ENCODE data around the gene KLHL22.
"Not testable (repeated sequence)": the region's sequence is repeated elsewhere in the genome, so short reads cannot be mapped to it uniquely, and the experiment has no call there.

The KLHL22 gene

DNA sequence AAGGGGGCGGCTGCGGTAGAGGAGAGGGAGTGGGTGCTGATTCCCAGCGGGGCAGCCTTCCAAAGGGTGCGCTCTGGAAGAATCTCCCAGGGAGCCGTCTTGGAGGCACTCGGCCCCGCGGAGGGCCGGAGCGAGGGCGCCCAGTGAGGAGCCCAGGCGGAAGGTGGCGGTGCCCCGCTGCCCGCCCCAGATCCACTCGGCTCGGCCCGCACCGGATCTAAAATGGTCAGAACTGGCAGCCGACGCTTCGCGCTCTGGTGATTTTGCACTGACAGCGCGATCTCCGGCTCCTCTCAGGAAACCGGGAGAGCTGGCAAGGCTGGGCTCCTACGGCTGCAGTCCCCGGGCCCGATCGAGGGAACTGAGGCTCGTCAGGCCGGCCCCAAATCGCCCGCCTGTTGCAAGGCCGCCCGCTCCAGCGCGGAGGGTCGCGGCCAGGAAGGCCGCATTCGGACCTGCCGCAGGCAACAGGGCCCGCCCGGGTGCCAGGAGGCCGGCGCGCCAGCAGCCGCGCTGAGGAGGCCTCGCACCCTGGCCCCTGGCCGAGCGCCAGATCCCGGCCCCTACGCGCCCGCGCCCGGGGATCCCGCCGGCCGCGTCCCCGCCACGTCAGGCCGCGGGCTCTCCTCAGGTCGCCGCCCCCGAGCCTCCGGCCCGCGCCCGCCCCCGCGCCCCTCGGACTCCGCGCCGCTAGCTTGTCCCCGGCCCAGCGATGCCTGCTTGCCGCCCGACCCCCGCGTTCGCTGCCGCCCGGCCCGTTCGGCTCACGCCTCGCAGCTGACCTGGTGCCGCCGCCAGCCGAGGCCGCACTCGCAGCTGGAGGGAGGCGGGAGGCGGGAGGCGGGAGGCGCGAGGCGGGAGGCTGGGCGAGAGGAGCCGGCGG, at the start of gene KLHL22:
Gene KLHL22 (minus strand): TSS at position 818 of the 883 bp plus-strand sequence. CDS start 6,584 bp downstream, outside the sequence.
- peak in 1 of 2 donors; percentile 50 for DNase-seq

DNA sequence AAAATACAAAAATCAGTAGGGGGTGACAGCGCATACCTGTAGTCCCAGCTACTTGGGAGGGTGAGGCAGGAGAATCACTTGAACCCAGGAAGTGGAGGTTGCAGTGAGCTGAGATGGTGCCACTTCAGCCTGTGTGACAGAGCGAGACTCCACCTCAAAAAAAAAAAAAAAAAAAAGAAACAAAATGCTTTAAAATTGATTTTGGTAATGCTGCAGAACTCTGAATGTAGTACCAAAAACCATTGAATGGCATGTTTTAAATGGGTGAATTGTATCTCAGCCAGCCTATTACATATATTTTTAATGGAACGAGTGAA, 49.7 kb upstream of the KLHL22 start:
- not testable (repeated sequence) for DNase-seq

DNA sequence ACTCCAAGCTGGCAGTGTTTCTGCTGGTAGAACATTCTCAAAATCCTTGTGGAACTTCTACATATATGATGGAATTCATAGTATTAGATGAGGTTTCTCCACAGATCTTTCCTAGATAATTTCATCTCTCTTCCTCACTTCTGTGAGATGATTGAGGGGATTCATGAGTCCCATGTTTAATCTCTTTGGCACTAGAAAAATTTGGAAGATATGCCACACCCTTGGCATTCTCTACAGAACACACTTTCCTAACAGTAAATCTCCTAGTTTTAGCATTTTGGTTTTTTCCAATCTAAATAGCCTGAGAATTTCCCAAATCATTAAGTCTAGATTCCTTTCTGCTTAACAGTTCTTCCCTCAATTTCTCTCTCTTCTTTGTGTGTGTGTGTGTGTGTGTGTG, 47.1 kb upstream of the KLHL22 start:
- no peak for DNase-seq

GRCh38 chr22:20542055-20542454, 46.5 kb upstream of the KLHL22 start:
- DNase-seq = no peak

DNA sequence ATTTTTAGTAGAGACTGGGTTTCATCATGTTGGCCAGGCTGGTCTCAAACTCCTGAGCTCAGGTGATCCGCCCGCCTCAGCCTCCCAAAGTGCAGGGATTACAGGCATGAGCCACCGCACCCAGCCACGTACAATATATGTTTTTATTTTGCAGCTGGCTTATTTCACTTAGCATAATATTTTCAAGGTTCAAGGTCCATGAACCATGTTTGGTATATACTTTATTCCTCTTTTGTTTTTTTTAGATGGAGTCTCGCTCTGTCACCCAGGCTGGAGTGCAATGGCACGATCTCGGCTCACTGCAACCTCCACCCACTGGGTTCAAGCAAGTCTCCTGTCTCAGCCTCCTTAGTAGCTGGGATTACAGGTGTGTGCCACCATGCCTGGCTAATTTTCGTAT, 43.3 kb upstream of the KLHL22 start:
- DNase-seq = not testable (repeated sequence)

GRCh38 chr22:20537983-20538382, 42.4 kb upstream of the KLHL22 start:
- DNase-seq = no peak

GRCh38 chr22:20537325-20537756, 41.7 kb upstream of the KLHL22 start:
- DNase-seq = no peak

GRCh38 chr22:20536590-20537324, 41.2 kb upstream of the KLHL22 start:
- no peak for DNase-seq

- DNase-seq = peak in 1 of 2 donors; percentile 45
Measured at GRCh38 chr22:20533879-20534265, 38.3 kb upstream of the KLHL22 start.

- DNase-seq = no peak
Measured at GRCh38 chr22:20533095-20533878, 37.7 kb upstream of the KLHL22 start.

GRCh38 chr22:20532256-20532993, 36.8 kb upstream of the KLHL22 start:
- no peak for DNase-seq

- DNase-seq = peak; percentile 42 to 45
Measured at GRCh38 chr22:20531404-20532201, 36.0 kb upstream of the KLHL22 start.

GRCh38 chr22:20531154-20531403, 35.5 kb upstream of the KLHL22 start:
- DNase-seq = no peak

DNA sequence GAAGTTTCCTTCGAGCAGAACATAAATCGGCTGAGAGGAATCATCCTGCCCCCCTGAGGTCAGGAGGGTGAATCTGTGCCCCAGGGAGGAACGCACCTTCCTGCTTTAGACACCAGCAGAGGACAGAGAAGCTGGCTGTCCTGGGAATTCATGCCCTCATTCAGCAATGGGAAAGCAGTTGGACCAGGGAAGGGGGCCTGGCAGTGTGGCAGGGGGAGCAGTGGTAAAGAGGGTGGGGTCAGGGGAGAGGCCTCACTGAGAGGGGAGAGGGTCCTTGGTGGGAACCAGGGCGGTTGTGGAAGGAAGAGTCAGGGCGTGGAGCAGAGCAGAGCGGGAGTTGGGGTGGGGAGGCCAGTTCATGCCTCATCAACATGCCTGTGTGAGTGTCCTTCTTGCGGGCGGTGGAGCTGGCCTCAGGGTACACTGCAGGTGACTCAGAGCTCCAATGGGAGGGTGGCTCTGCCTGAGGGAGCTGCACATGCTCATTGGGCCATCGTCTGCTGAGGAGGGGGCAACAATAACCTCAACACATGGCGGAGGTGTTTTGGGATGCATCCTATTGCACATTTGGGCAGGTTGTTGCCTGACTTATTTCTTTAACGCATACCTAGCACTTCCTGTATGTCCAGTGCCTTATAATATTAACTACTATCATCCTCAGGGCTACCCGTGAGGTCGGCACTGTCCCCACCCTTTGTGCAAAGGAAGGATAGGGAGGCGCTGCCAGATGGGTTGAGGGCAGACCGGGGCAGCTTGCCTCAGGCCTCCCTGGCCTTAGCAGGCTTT, 35.0 kb upstream of the KLHL22 start:
- DNase-seq = no peak

DNA sequence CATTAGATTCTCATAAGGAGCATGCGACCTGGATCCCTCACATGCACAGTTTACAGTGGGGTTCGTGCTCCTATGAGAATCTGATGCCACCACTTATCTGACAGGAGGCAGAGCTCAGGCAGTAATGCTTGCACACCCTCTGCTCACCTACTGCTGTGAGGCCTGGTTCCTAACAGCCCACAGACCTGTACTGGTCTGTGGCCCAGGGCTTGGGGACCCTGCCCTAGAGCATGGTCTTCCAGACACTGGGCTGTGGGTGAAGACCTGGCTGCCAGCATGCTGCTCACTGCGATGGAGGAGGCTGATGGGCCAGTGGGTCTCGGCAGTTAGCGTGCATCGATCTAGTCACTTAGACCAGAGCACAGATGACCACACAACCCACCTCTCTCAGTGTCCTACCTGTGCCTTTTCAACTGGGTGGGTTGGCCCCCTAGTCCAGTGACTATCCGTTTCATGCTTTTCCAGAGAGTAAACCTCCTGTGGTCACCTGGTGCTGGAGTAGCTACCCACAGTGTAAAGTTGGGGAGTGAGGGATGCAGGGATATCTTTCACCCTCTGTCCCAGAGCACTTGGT, 32.9 kb upstream of the KLHL22 start:
- no peak for DNase-seq

DNA sequence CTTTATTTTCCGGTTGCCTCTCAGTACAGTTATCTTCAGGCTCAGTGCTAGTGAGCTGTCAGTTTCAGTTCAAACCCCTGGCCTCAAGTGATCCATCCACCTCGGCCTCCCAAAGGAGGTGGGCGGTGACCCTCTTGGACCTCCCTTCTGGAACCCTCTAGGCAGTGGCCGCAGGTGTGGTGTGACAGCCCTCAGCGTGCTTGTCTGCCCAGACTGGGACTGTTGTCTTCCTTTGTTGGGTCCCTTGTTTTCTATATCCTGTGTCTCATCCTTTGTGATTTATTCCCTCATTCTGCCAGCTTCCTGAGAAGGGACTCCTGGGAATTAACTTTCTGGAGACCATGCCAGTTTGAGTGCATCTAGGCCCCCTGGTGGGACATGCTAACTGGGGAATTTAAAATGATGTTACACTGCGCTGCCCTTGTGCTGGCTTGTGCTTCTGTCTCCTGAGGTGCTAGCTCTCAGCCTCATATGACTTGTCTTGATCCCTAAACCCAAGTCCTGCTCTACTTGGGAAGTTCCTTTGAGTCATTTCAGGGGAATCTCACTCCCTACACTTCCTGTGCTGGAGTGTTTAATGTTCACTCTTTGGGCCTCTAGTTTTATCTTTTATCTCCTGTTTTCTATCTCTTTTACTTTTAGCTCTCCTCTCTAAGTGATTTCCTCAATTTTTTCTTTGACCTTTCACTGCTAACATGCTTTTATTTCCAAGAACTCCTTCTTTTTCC, 31.2 kb upstream of the KLHL22 start:
- no peak for DNase-seq

DNA sequence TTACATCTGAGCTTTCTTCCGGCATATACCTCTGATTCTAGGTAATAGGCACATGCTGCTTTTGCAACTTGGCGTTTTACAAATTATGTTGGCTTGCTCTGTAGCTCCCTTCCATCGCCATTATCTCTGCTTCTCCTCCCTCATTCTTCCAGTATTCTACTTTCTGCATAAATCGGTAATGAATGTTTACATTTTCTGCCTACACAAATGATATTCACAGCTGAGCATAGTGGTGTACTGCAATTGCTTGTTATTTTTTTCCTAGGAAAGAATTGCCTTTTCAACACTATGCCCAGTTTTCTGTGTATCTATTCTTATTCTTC, 30.7 kb upstream of the KLHL22 start:
- no peak for DNase-seq

GRCh38 chr22:20525048-20525447, 29.5 kb upstream of the KLHL22 start:
- DNase-seq = no peak

DNA sequence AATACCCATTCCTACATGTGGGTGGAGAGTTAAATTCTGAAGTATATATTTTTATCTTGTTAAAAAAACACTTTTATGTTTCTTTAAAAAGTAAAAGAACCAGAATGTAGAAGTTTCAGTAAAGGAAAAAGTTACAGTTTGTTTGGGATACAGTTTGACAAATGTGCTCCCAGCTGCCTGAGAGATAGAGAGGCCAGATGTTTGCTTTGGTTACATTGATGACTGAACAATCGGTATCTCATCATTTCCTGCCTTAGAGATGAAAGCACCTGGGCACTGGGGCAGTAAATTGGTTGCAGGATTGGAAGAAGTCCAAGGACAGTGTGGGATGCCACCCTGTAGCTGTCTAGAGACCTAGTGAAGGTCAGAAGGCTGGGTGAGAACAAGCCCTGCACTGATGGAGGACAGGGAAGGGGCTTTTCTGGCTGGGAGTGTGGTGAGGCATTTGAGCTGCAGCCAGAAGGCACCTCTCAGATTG, 28.4 kb upstream of the KLHL22 start:
- no peak for DNase-seq
